ENCODE measurements around the gene BEST3.

BEST3 gene

GRCh38 chr12:69620921-69621320, 78.2 kb downstream of the BEST3 start:
- ChIA-PET CTCF (no interaction called here), POLR2A (no interaction called here)
- DNase-seq (ENCODE audit: extremely low spot score), result no peak
- TF ChIP-seq FOXM1 (IDR thresholded peaks at IDR 0.05; ENCODE audit: borderline replicate concordance) (no peak), NFRKB (IDR thresholded peaks at IDR 0.05) (no peak), FOXA1 (IDR thresholded peaks at IDR 0.05) (no peak), HDGF (IDR thresholded peaks at IDR 0.05; ENCODE audit: borderline replicate concordance) (no peak), L3MBTL2 (conservative IDR thresholded peaks at IDR 0.05) (no peak), BHLHE40 (IDR thresholded peaks at IDR 0.05; ENCODE audit: borderline replicate concordance) (no peak), ARNT (IDR thresholded peaks at IDR 0.05) (no peak), ZNF384 (IDR thresholded peaks at IDR 0.05) (no peak), LEF1 (IDR thresholded peaks at IDR 0.05; ENCODE audit: borderline replicate concordance) (no peak), FOXK2 (IDR thresholded peaks at IDR 0.05) (no peak), TARDBP (IDR thresholded peaks at IDR 0.05) (no peak), SP1 (IDR thresholded peaks at IDR 0.05) (no peak), SUZ12 (IDR thresholded peaks at IDR 0.05) (no peak), ELF4 (IDR thresholded peaks at IDR 0.05) (no peak), PKNOX1 (IDR thresholded peaks at IDR 0.05) (no peak), CTBP1 (IDR thresholded peaks at IDR 0.05; ENCODE audit: borderline replicate concordance) (no peak)

- no peak for DNase-seq (ENCODE audit: extremely low spot score)
- TF ChIP-seq CTBP1 (IDR thresholded peaks at IDR 0.05; ENCODE audit: borderline replicate concordance), result no peak
- no peak for TF ChIP-seq FOXK2 (IDR thresholded peaks at IDR 0.05)
- no peak for TF ChIP-seq HDGF (IDR thresholded peaks at IDR 0.05; ENCODE audit: borderline replicate concordance)
- no peak for TF ChIP-seq ZNF384 (IDR thresholded peaks at IDR 0.05)
- TF ChIP-seq BHLHE40 (IDR thresholded peaks at IDR 0.05; ENCODE audit: borderline replicate concordance), result no peak
- no peak for TF ChIP-seq SP1 (IDR thresholded peaks at IDR 0.05)
- no peak for TF ChIP-seq ELF4 (IDR thresholded peaks at IDR 0.05)
- TF ChIP-seq SUZ12 (IDR thresholded peaks at IDR 0.05), result no peak
- TF ChIP-seq FOXA1 (IDR thresholded peaks at IDR 0.05), result no peak
- no peak for TF ChIP-seq L3MBTL2 (conservative IDR thresholded peaks at IDR 0.05)
- no peak for TF ChIP-seq LEF1 (IDR thresholded peaks at IDR 0.05; ENCODE audit: borderline replicate concordance)
- TF ChIP-seq FOXM1 (IDR thresholded peaks at IDR 0.05; ENCODE audit: borderline replicate concordance), result no peak
- no peak for TF ChIP-seq NFRKB (IDR thresholded peaks at IDR 0.05)
- no peak for TF ChIP-seq PKNOX1 (IDR thresholded peaks at IDR 0.05)
- no peak for TF ChIP-seq TARDBP (IDR thresholded peaks at IDR 0.05)
- TF ChIP-seq ARNT (IDR thresholded peaks at IDR 0.05), result no peak
- POLR2A ChIA-PET, result no interaction called here
- CTCF ChIA-PET, result interaction anchor here (1.6 kb wide), 1 partner anchor 20 kb away, joined by 5 read pairs; no protein-coding TSS in a partner anchor
These were observed 79.0 kb downstream of the BEST3 start for GRCh38 chr12:69620077-69620476.

GRCh38 chr12:69619050-69619449, 80.1 kb downstream of the BEST3 start:
- ChIA-PET CTCF (interaction anchor here (0.6 to 1.6 kb wide), 2 partner anchors 21 to 36 kb away, joined by 5 to 6 read pairs; no protein-coding TSS in a partner anchor), POLR2A (no interaction called here)
- TF ChIP-seq FOXA1 (IDR thresholded peaks at IDR 0.05), result no peak
- TF ChIP-seq SUZ12 (IDR thresholded peaks at IDR 0.05), result no peak
- TF ChIP-seq SP1 (IDR thresholded peaks at IDR 0.05), result no peak
- no peak for TF ChIP-seq FOXM1 (IDR thresholded peaks at IDR 0.05; ENCODE audit: borderline replicate concordance)
- no peak for TF ChIP-seq PKNOX1 (IDR thresholded peaks at IDR 0.05)
- no peak for TF ChIP-seq FOXK2 (IDR thresholded peaks at IDR 0.05)
- no peak for TF ChIP-seq TARDBP (IDR thresholded peaks at IDR 0.05)
- TF ChIP-seq ZNF384 (IDR thresholded peaks at IDR 0.05), result no peak
- no peak for TF ChIP-seq HDGF (IDR thresholded peaks at IDR 0.05; ENCODE audit: borderline replicate concordance)
- TF ChIP-seq ARNT (IDR thresholded peaks at IDR 0.05), result no peak
- TF ChIP-seq LEF1 (IDR thresholded peaks at IDR 0.05; ENCODE audit: borderline replicate concordance), result no peak
- no peak for TF ChIP-seq L3MBTL2 (conservative IDR thresholded peaks at IDR 0.05)
- TF ChIP-seq BHLHE40 (IDR thresholded peaks at IDR 0.05; ENCODE audit: borderline replicate concordance), result no peak
- no peak for TF ChIP-seq CTBP1 (IDR thresholded peaks at IDR 0.05; ENCODE audit: borderline replicate concordance)
- TF ChIP-seq ELF4 (IDR thresholded peaks at IDR 0.05), result no peak
- DNase-seq (ENCODE audit: extremely low spot score), result no peak

- TF ChIP-seq ELF4 (IDR thresholded peaks at IDR 0.05) (no peak), L3MBTL2 (conservative IDR thresholded peaks at IDR 0.05) (no peak), HDGF (IDR thresholded peaks at IDR 0.05; ENCODE audit: borderline replicate concordance) (no peak), FOXK2 (IDR thresholded peaks at IDR 0.05) (no peak), ZNF384 (IDR thresholded peaks at IDR 0.05) (no peak), BHLHE40 (IDR thresholded peaks at IDR 0.05; ENCODE audit: borderline replicate concordance) (no peak), LEF1 (IDR thresholded peaks at IDR 0.05; ENCODE audit: borderline replicate concordance) (no peak), CTBP1 (IDR thresholded peaks at IDR 0.05; ENCODE audit: borderline replicate concordance) (no peak), ARNT (IDR thresholded peaks at IDR 0.05) (no peak), SP1 (IDR thresholded peaks at IDR 0.05) (no peak), NFRKB (IDR thresholded peaks at IDR 0.05) (no peak), FOXA1 (IDR thresholded peaks at IDR 0.05) (no peak), PKNOX1 (IDR thresholded peaks at IDR 0.05) (no peak), FOXM1 (IDR thresholded peaks at IDR 0.05; ENCODE audit: borderline replicate concordance) (no peak), SUZ12 (IDR thresholded peaks at IDR 0.05) (no peak), TARDBP (IDR thresholded peaks at IDR 0.05) (no peak)
- CTCF ChIA-PET, result no interaction called here
- POLR2A ChIA-PET, result no interaction called here
- DNase-seq (ENCODE audit: extremely low spot score), result no peak
These were observed 83.1 kb downstream of the BEST3 start for GRCh38 chr12:69616025-69616424.

GRCh38 chr12:69613351-69613750, 85.8 kb downstream of the BEST3 start:
- no peak for TF ChIP-seq CTBP1 (IDR thresholded peaks at IDR 0.05; ENCODE audit: borderline replicate concordance)
- TF ChIP-seq FOXA1 (IDR thresholded peaks at IDR 0.05), result no peak
- TF ChIP-seq FOXM1 (IDR thresholded peaks at IDR 0.05; ENCODE audit: borderline replicate concordance), result no peak
- TF ChIP-seq LEF1 (IDR thresholded peaks at IDR 0.05; ENCODE audit: borderline replicate concordance), result no peak
- TF ChIP-seq TARDBP (IDR thresholded peaks at IDR 0.05), result no peak
- no peak for TF ChIP-seq SP1 (IDR thresholded peaks at IDR 0.05)
- TF ChIP-seq SUZ12 (IDR thresholded peaks at IDR 0.05), result no peak
- TF ChIP-seq FOXK2 (IDR thresholded peaks at IDR 0.05), result no peak
- TF ChIP-seq ZNF384 (IDR thresholded peaks at IDR 0.05), result no peak
- no peak for TF ChIP-seq ELF4 (IDR thresholded peaks at IDR 0.05)
- no peak for TF ChIP-seq NFRKB (IDR thresholded peaks at IDR 0.05)
- TF ChIP-seq L3MBTL2 (conservative IDR thresholded peaks at IDR 0.05), result no peak
- TF ChIP-seq PKNOX1 (IDR thresholded peaks at IDR 0.05), result no peak
- no peak for TF ChIP-seq ARNT (IDR thresholded peaks at IDR 0.05)
- no peak for TF ChIP-seq BHLHE40 (IDR thresholded peaks at IDR 0.05; ENCODE audit: borderline replicate concordance)
- no peak for TF ChIP-seq HDGF (IDR thresholded peaks at IDR 0.05; ENCODE audit: borderline replicate concordance)
- ChIA-PET CTCF (no interaction called here), POLR2A (no interaction called here)
- DNase-seq (ENCODE audit: extremely low spot score), result no peak
